Glomerular visceral epithelial cell (primary cell): ENCODE data around the gene CFAP157.

Experiments used
- DNase-seq: peaks from one replicate; pipeline ENCODE4 v3.0.0-alpha.2; 2016; ENCODE audit errors: extremely low spot score

Gene CFAP157

DNA sequence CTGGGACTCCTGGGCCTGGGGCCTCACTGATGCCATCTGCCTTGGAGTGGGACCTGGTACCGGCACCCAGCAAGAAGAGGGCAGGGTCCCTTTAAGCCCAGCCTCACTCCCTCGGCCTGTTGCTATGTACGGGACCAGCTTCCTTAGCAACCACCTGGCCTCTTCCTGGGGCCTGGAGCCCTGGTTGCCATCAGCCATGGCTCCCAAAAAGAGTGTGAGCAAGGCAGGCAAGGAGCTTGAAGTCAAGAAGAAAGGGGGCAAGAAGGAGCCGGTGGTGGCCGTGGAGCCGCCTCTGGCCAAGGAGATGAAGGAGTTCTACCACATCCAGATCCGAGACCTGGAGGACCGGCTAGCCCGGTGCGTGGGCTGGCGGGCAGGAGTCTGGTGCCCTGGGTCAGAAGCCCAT is at the start of gene CFAP157:
Gene CFAP157, plus strand, starts transcription at position 153 of the 406 bp plus-strand sequence. Its CDS starts 44 bp downstream, at position 197.
- DNase-seq, result no peak

DNA sequence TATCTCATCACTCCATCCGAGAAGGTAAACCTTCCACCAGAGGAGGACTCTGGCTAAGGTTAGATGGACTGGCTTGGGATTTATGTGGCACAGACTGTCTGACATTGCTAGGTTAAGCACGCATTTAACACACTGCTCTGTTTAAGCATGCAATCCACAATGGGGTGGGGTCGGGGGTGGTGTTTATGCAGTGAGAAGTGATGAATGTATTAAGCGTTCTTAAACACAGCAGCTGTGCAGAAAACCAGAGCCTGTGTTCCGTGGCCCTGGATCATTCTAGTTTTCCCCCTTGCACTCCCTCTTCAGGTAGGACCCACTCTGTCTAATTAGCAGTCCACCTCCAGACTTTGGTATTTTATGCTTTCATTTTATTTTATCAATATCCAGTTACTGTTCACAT is 48.4 kb upstream of the CFAP157 start:
- DNase-seq, result no peak

DNA sequence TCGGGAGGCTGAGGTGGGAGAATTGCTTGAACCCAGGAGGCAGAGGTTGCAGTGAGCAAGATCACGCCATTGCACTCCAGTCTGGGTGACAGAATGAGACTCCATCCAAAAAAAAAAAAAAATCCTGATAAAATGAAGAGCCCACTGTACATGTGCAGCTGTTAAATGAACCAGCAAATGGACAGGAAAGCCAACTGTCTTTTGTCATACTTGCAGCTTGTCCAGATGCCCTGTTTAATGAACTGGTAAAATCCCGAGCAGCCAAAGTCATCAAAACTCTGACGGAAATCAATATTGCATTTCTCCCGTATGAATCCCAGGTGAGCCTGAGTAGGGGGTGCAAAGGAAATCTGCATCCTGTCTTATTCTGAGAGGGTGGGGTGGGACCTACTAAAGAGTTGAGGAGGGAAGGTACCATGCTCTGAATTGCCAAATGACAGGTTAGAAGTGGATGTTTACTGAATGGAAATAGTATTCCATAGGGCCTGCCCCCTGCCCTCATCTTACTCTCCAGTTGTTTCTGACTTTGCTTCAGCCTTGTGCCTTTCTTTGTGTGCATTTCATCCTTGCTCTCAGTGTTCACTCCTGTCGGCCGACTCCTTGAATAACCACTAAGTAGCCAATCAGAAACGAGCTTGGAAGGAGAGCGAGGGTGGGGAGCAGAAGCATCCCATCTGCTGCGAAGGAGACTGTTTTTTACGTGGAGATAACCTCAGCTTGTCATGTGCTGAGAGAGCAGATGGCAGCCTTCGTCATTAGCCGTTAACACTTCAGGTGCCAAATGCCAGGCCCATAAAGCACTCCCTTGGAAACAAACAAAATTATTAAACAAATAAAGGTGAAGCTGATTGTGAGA is 45.7 kb upstream of the CFAP157 start:
- DNase-seq, result no peak

DNA sequence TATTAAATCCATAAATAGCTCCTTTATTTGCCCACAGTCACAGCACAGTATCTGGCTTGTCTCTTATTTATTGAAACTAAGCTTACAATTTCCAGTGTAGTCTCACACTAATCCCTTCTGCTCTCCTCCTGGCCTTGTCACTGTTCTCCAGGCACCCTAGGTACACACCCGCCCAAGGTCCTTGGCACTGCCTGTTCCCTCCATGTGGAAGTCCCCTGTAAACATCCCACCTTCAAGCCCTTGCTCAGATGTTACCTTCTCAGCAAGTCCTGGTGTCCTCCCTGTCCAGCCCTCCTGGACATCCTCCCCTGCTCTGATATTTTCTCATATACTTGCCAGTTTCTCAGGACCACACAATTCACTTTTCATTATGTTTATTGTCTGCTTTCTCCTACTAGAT is 44.2 kb upstream of the CFAP157 start:
- DNase-seq, result no peak

DNA sequence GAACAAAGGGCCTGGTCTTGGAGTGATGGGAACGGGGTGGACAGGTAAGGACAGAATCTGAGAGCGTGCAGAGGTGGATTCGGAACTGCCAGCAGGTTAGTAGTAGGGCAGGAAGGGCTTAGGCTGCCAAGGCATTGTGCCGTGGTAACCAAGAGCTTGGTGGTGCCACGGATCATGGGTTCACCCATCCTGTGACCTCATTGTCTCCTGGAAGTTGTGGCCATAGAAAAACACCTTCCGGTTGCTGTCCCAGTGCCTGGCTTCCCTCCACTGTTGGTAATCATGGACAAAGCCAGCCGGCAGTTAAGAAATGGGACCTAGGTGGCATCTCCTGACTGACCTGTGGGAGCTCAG is 42.5 kb upstream of the CFAP157 start:
- no peak for DNase-seq

DNA sequence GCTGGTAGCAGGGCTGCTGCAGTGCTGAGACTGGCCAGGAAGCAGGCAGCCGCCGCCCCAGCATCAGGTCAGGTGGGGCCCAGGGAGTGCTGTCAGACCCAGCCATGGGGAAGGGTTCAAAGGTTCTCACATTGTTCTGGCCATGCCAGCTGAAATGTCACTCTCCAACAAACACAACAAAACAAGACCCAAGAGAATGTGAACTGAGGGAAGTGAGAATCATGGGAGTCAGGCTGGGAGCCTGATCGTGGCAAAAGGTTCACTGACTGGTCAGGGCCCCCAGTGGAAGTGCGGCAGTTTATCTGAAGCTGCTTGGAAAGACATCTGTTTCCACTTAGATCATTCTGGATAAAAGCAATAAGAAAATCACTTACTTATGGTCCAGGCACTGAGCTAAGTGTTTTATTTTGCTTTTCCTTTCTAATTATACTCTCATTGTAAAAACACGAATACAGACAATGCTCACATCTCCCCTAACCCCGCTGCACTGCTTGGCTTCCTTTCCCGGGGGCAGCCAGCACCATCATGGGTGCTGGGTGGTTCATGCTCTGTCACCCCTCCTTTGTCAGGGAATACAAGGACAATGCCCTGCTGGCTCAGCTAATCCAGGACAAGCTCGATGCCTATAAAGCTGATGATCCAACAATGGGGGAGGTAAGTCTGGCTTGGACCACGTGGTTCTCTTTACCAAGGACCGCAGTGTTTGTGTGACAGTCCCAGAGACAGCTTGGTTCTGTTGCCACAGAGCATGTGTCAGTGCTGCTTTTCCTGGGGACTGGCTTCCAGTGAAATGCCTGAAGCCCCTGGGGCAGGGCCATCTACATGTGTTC is 41.9 kb upstream of the CFAP157 start:
- no peak for DNase-seq

DNA sequence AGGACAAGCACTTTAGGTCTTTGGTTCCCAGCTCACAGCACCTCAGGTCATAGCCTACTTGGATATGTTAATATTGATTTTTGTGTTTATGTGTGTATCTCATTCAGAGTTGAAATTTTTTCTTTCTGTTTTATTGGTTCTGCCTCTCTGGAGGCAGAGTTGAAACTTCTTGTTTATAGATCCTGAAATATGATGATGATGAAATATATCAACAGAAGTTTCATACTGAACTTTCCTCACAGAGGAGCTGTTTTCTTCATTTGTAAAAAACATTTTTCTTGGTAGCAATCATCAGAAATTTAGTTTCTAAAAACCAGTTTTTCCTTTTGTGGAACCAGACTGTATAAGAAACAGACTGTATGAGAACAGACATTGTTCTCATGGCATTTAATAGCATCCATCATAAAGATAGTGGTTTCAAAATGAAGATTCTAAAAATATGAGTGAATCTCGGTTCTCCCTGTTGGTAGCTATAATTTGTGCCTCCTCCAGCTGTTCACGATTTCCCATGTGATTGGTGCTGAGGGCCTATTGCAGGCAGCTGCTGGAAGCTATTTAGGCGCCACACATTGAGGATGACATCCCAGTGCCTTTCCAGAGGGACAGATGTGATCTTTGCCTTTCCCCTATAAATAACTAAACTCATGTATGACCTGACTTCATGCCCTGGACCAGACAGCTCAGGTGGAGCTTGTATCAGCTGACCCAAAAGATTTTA is 39.5 kb upstream of the CFAP157 start:
- no peak for DNase-seq

DNA sequence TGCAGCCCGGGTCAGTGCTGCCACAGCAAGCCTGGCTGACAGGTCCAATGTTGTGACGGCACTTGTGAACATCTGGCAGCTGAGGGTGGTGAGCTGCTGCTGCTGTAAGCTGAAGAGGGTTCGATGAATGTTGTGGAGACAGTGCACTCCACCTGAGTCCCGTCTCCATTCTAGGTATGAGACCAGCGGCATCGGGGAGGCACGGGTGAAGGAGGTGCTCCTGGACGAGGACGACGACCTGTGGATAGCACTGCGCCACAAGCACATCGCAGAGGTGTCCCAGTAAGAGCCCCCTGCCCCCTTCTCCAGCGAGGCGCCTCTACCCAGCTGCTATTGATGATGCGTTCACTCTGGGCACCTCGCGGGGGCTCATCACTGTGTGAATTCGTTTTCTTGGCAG is 38.9 kb upstream of the CFAP157 start:
- no peak for DNase-seq

DNA sequence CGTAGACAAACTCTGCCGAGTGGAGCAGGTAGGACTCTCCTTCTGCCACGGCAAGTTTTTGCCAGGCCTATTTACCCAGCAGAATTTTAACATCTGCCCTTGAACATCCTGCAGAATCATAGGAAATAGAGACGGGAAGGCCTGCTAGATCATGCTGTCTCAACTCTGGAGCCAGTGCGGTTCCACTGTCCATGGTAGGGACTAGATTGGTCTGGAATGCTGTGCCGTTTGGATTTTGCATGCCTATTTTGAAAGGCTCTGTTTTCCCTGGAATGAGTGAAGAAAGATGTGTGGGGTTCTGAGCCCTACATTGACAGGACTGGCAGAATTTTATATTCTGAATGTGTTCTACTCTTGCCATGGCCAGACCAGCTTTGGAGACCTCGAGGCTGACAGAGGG is 33.6 kb upstream of the CFAP157 start:
- DNase-seq, result no peak

DNA sequence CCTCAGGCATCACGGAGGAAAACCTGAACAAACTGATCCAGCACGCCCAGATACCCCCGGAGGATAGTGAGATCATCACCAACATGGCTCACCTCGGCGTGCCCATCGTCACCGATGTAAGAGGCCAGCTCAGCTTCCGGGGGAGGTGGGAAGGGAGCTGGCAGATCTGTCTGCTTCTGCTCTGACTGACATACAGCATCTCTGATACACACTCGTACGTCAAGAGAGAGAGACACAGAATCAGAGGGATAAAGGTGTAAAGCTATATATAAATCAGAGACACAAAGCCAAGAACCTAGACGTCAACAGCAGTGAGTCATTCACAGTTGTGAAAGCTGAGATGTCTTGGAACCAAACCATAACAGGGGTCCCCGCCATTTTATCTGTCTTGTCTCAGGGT is 30.1 kb upstream of the CFAP157 start:
- DNase-seq, result no peak

DNA sequence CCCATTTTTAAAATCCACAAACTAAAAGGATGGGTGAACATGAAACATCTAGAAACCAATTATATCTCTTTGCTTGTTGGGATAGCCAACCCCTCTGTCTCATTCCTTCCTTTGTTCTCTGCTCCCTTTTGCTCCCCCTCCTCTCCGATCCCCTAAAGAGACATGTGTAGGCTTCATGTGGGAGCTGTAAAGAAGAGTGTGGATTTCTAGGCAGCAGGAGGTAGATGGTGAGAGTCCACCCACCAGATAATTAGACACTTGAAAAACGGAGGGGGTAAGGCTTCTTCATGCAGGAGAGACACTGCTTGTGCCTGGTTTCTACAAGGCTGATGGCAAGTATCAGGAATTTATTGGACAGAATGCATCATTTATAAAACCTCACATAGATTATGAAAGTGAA is 27.3 kb upstream of the CFAP157 start:
- no peak for DNase-seq

DNA sequence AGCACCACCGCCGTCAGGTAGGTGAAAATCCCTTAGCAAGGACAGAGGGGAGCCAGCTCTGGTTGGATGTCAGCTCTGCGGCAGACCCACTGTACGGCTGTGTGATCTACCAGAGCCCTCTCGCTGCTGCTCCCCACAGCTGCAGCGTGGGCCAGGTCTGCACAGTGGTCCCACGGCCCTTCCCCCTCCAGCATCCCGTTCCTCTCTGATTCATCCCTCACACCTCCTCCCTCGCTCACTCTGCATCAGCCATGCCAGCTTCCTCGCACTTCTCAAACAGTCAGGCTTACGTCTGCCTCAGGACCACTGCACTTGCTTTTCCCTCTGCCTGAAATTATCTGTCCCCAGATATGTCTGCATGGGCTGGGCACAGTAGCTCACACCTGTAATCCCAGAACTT is 26.6 kb upstream of the CFAP157 start:
- DNase-seq, result no peak

DNA sequence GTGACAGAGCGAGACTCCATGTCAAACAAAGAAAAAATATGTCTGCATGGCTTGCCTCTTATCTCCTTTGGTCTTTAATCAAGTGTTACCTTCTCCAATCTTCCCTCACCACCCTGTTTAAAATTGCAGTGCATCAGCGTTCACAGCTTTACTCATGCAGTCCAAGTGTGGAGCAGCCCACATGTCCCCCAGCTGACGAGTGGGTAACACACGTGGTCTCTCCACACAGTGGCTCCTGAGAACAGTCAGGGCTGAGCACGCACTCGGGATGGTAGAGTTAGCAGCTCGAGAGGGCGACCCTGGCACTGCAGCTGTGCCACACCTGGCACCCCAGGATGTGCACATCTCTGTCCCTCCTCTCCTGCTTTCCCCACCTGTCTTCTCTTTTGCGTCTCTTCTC is 25.9 kb upstream of the CFAP157 start:
- DNase-seq, result no peak

DNA sequence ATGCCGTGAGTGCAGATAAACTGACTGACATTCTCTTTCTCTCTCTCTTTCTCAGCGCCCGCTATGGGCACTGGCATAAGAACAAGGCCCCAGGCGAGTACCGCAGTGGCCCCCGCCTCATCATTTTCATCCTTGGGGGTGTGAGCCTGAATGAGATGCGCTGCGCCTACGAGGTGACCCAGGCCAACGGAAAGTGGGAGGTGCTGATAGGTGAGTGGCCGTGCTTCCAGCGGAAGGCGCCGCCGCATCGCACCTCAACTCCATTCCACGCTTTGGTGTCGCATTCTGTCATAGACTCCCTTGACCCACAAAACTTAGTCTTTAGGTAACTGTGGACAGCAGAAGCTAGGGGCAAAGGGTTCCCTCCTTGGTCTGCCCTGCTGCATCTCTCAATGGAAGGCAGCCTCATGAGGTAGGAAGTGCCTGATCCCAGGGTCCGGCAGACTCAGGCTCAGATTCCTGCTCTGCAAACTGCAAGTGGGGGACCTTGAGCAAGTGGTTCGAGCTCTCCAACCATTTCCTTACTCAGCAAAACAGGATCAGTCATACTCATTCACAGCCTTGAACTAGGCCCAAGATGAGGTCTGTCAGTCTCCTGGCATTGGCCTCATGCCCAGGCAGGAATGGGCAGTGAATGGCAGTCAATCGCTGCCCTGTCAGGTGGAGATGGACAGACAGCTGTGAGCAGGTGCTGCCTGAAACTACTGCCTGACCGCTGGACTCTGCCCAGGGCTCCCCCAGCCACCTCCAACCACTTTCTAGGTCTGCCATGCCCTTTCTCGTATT is 24.2 kb upstream of the CFAP157 start:
- no peak for DNase-seq

DNA sequence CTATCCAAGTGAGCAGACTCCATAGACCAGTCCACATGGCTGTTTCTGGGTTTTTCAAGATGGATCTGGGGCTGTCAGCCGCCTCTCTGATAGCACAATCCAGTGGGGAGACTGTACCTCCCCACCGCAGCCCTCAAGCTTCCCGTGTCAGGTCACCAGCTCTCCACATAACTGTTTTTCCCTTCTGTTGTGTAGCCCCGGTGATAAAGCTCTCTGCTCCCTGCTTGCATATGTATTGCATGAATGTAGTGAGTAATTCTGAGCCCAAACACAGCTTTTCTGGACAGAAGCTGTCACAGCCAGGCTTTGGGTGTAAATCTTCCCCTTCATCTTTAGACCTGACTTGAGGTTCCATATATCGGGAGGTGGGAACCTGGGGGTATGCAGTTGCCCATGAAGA is 23.1 kb upstream of the CFAP157 start:
- DNase-seq, result no peak

DNA sequence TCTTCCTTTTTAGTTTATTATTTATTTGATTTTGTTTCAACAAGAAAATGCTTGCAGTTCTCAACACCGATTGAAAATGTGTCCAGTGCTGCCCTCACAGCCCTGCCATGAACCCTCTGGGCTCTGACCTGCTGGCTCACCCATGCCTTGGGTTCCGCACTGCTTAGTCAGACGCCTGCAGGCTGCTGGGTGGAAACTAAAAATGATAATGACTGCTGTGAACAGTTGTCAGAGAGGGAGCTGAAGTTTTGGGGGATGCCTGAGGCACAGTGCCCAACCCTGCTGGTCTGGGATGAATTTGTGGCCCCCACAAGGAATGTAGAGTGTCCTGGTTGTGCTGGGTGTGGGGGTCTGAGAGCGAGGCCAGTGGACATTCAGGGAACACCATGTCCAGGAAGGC is 22.2 kb upstream of the CFAP157 start:
- DNase-seq, result no peak

DNA sequence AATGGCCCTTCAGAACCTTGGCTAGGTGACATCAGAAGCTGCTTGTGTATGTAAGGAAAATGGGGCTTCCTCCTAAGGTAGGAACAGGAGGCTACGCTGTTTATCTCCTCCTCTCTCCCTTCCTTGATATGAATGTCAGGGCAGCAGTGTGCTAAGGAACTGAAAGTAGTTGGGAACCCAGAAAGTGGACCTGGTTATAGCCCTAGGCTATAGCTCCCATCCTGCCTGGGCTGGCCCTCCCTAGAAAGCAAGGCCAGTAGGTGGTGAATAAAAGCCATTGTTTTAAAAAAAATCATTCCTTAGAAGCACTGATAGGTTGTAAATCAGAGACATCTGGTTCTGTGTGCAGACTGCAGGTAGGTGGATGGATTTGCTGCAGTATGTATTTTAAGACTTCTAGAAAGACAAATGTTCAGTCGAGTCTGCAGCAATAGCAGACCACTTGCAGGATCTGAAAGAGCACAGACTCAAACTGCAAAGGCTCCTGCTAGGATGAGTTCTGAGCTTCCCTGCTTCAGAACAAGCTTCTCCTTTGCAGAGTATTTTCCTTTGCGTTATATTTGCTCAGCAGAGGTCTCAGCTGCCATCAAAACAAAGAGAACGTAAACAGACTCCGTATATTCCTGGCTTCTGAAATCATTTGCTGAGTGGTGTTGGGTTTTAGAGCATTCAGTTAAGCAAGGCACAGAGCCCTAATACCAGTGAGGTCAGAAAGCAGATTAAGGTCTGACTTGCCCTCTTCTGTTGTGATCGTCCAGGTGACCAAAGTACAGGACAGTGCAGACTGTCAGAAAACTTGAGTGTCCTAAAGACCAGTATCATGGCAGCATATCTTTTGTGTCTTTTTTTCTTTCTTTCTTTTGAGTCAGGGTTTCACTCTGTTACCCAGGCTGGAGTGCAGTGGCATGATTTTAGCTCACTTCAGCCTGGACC is 20.1 kb upstream of the CFAP157 start:
- DNase-seq, result no peak

DNA sequence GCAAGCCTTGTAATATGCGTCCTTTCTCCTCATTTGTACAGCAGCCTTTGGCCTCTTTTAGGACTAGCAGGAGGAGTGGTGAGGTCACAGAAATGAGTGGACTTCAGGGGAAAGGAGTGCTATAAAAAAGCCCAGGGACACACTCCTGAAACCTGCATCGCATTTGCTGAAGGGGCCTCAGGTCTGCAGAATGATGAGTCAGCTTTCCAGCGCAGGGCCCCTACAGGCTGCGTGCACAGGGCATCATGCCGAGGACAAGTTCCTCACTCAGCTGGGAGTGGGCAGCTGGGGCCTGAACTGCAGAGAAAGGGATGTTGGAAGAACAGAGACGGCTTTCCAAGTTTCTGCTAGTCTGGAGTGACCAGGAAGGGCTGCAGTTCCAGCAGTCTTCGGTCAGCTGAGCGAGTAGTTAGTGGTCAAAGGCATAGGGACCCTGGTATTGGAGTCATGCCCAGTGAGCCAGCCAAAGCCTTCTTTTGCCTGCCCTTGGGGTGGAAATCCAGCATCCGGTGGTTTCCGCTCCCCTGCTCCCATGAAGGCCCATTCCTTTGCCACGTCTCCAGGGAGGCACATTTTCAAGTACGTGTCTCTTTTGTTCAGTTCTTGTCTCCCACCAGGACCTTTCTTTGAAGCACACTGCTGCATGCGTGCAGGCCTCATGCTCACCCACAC is 17.3 kb upstream of the CFAP157 start:
- DNase-seq, result no peak

DNA sequence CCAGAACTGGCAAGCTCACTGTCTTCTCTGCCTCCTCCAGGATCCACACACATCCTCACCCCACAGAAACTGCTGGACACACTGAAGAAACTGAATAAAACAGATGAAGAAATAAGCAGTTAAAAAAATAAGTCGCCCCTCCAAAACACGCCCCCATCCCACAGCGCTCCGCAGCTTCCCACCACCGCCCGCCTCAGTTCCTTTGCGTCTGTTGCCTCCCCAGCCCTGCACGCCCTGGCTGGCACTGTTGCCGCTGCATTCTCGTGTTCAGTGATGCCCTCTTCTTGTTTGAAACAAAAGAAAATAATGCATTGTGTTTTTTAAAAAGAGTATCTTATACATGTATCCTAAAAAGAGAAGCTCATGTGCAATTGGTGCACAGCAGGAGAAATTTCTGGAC is 16.1 kb upstream of the CFAP157 start:
- no peak for DNase-seq

DNA sequence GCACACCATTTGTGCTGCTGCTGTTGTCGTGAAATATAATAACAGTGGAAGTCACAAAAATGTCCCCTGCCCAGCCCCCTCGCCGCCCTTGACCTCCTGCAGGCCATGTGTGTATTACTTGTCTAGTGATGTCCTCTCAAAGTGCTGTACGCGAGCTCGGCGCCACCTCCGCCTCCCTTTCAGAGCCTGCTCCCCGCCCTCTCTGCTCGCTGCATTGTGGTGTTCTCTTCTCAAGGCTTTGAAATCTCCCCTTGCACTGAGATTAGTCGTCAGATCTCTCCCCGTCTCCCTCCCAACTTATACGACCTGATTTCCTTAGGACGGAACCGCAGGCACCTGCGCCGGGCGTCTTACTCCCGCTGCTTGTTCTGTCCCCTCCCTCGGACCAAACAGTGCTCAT is 14.7 kb upstream of the CFAP157 start:
- DNase-seq, result no peak
